ENCODE measurements around the gene UST. TPM values are rescaled to one million over a fixed set of nuclear protein-coding genes. Genes with fewer than 3 reads are reported as not detected.
"Not testable (repeated sequence)": the region's sequence is repeated elsewhere in the genome, so short reads cannot be mapped to it uniquely, and the experiment has no call there.

The UST gene
- total and polyA plus RNA-seq, 7 experiments from 2014 or later = 0.35 to 2.6 (median 0.46) TPM; not detected in 2

- H3K9me3 Mint-ChIP-seq; H3K9me3 ChIP-seq (ENCODE audit: control insufficient read depth in 2 of 3, low read length in 3 of 3); POLR2A ChIA-PET; H3K27ac Mint-ChIP-seq; H3K4me3 ChIP-seq (ENCODE audit: low read length); ATAC-seq; H3K27ac ChIP-seq (ENCODE audit: low read depth, low read length); H3K36me3 Mint-ChIP-seq; intact Hi-C loops (cut with micrococcal nuclease); H3K4me3 Mint-ChIP-seq; H3K36me3 ChIP-seq (ENCODE audit: control insufficient read depth in 2 of 3, insufficient read depth in 3 of 3, low read length in 3 of 3); H3K27me3 ChIP-seq (ENCODE audit: control insufficient read depth in 2 of 2, insufficient read depth in 2 of 2, low read length in 2 of 2); DNase-seq: not testable (repeated sequence)
- H3K4me1 Mint-ChIP-seq = peaks cover 6 to 19% (median 16%) of the 10 kb centered on the region in 7 donors
- peaks cover 5 to 23% of the 10 kb centered on the region in 2 donors for H3K4me1 ChIP-seq (ENCODE audit: control insufficient read depth in 2 of 2, insufficient read depth in 2 of 2, low read length in 2 of 2)
- H3K27me3 Mint-ChIP-seq = peaks cover 21 to 62% (median 32%) of the 10 kb centered on the region in 5 donors
- CTCF ChIA-PET = interaction anchor here (0.7 kb wide), 1 partner anchor 10 kb away, joined by 3 read pairs; no protein-coding TSS in a partner anchor
Measured at GRCh38 chr6:148755379-148755778, 8.5 kb downstream of the UST start.

- H3K4me1 ChIP-seq (ENCODE audit: control insufficient read depth in 2 of 2, insufficient read depth in 2 of 2, low read length in 2 of 2) = peaks cover 17 to 49% of the 10 kb centered on the region in 2 donors
Measured at GRCh38 chr6:148757944-148758480, 11.2 kb downstream of the UST start.

DNA sequence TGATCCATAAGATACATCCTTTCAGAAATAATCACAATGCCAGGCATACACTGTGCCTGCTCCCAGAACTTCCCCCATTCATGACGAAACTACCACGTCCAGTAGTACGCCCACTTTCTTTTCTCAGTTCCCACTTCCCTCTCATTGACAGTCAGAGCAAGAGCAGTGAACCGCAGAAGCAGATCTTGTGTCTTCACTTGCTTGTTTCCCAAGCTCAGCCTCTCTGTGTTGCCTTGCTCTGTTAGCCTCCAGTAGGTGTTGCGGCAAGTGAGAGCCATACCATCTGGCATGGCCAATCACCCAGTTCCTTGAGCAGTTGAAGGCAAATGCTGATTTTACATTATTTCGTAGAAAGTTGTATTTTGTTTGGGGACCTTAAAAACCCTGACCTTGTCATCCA, 11.7 kb downstream of the UST start:
- no peaks in the 10 kb centered on the region for H3K9me3 ChIP-seq (ENCODE audit: control insufficient read depth in 2 of 3, low read length in 3 of 3)
- H3K36me3 Mint-ChIP-seq = no peaks in the 10 kb centered on the region
- H3K27ac ChIP-seq (ENCODE audit: low read depth, low read length) = no peak overlapping the region
- no peaks in the 10 kb centered on the region for H3K27me3 ChIP-seq (ENCODE audit: control insufficient read depth in 2 of 2, insufficient read depth in 2 of 2, low read length in 2 of 2)
- CTCF ChIA-PET = no interaction called here
- H3K4me1 Mint-ChIP-seq = peaks cover 20 to 50% (median 35%) of the 10 kb centered on the region in 7 donors
- peak in 1 of 9 donors; percentile 26 for DNase-seq
- H3K27ac Mint-ChIP-seq = peak overlapping the region in 3 of 9 donors; percentile 37 to 84 (median 68)
- peaks cover 17 to 54% of the 10 kb centered on the region in 2 donors for H3K4me1 ChIP-seq (ENCODE audit: control insufficient read depth in 2 of 2, insufficient read depth in 2 of 2, low read length in 2 of 2)
- H3K27me3 Mint-ChIP-seq = peaks cover 14 to 67% (median 23%) of the 10 kb centered on the region in 5 donors
- H3K4me3 ChIP-seq (ENCODE audit: low read length) = no peak overlapping the region
- POLR2A ChIA-PET = no interaction called here
- H3K4me3 Mint-ChIP-seq = peak overlapping the region in 4 of 10 donors; percentile 5 to 57 (median 30)
- intact Hi-C loops (cut with micrococcal nuclease) = no loop called here
- ATAC-seq = peak; percentile 68
- H3K36me3 ChIP-seq (ENCODE audit: control insufficient read depth in 2 of 3, insufficient read depth in 3 of 3, low read length in 3 of 3) = no peaks in the 10 kb centered on the region
- peaks cover 0 to 2% (median 0%) of the 10 kb centered on the region in 11 donors for H3K9me3 Mint-ChIP-seq

More at GRCh38 chr6:148757944-148758480, 11.2 kb downstream of the UST start:
- ChIA-PET POLR2A (no interaction called here), CTCF (interaction anchor here (0.9 kb wide), 1 partner anchor 12 kb away, joined by 4 read pairs; no protein-coding TSS in a partner anchor)
- Mint-ChIP-seq H3K9me3 (no peaks in the 10 kb centered on the region), H3K36me3 (no peaks in the 10 kb centered on the region), H3K4me3 (peak overlapping the region in 2 of 10 donors; percentile 5 to 43), H3K27me3 (peaks cover 11 to 65% (median 23%) of the 10 kb centered on the region in 5 donors), H3K4me1 (peaks cover 20 to 45% (median 35%) of the 10 kb centered on the region in 7 donors), H3K27ac (peak overlapping the region in 3 of 9 donors; percentile 23 to 68 (median 31))
- ATAC-seq (no peak), DNase-seq (no peak)
- Histone ChIP-seq H3K36me3 (ENCODE audit: control insufficient read depth in 2 of 3, insufficient read depth in 3 of 3, low read length in 3 of 3) (no peaks in the 10 kb centered on the region), H3K4me3 (ENCODE audit: low read length) (no peak overlapping the region), H3K9me3 (ENCODE audit: control insufficient read depth in 2 of 3, low read length in 3 of 3) (no peaks in the 10 kb centered on the region), H3K27ac (ENCODE audit: low read depth, low read length) (no peak overlapping the region), H3K27me3 (ENCODE audit: control insufficient read depth in 2 of 2, insufficient read depth in 2 of 2, low read length in 2 of 2) (no peaks in the 10 kb centered on the region)
- intact Hi-C loops (cut with micrococcal nuclease) = no loop called here

- peak overlapping the region in 9 of 10 donors; percentile 62 to 94 (median 81) for H3K4me3 Mint-ChIP-seq
- ChIA-PET POLR2A (no interaction called here), CTCF (no interaction called here)
- peaks cover 20 to 50% (median 35%) of the 10 kb centered on the region in 7 donors for H3K4me1 Mint-ChIP-seq
- no peak overlapping the region for H3K27ac ChIP-seq (ENCODE audit: low read depth, low read length)
- H3K27me3 ChIP-seq (ENCODE audit: control insufficient read depth in 2 of 2, insufficient read depth in 2 of 2, low read length in 2 of 2) = no peaks in the 10 kb centered on the region
- H3K36me3 ChIP-seq (ENCODE audit: control insufficient read depth in 2 of 3, insufficient read depth in 3 of 3, low read length in 3 of 3) = no peaks in the 10 kb centered on the region
- H3K36me3 Mint-ChIP-seq = no peaks in the 10 kb centered on the region
- DNase-seq (no peak), ATAC-seq (peak; percentile 1)
- H3K27me3 Mint-ChIP-seq = peaks cover 8 to 70% (median 23%) of the 10 kb centered on the region in 5 donors
- intact Hi-C loops (cut with micrococcal nuclease) = loop anchor here in 1 of 2 donors (1.0 to 5.0 kb wide), 2 partner anchors 13 to 58 kb away; partner anchors contain the start of gene UST
- peaks cover 0 to 5% (median 0%) of the 10 kb centered on the region in 11 donors for H3K9me3 Mint-ChIP-seq
- H3K4me3 ChIP-seq (ENCODE audit: low read length) = peak overlapping the region; percentile 46
- H3K9me3 ChIP-seq (ENCODE audit: control insufficient read depth in 2 of 3, low read length in 3 of 3) = no peaks in the 10 kb centered on the region
- H3K4me1 ChIP-seq (ENCODE audit: control insufficient read depth in 2 of 2, insufficient read depth in 2 of 2, low read length in 2 of 2) = peaks cover 17 to 54% of the 10 kb centered on the region in 2 donors
- H3K27ac Mint-ChIP-seq = peak overlapping the region in 8 of 9 donors; percentile 16 to 87 (median 82)
Measured at GRCh38 chr6:148760258-148760534, 13.4 kb downstream of the UST start.

- Mint-ChIP-seq H3K36me3 (no peaks in the 10 kb centered on the region), H3K4me3 (peak overlapping the region; percentile 62 to 94 (median 81)), H3K27ac (peak overlapping the region; percentile 20 to 87 (median 81)), H3K9me3 (peaks cover 0 to 5% (median 0%) of the 10 kb centered on the region in 11 donors), H3K27me3 (peaks cover 8 to 76% (median 23%) of the 10 kb centered on the region in 5 donors), H3K4me1 (peaks cover 20 to 52% (median 35%) of the 10 kb centered on the region in 7 donors)
- H3K27ac ChIP-seq (ENCODE audit: low read depth, low read length) = peak overlapping the region; percentile 53
- ATAC-seq (peak; percentile 58), DNase-seq (peak in 8 of 9 donors; percentile 21 to 57 (median 28))
- CTCF ChIA-PET = interaction anchor here (0.7 kb wide), 1 partner anchor 20 kb away, joined by 5 read pairs; no protein-coding TSS in a partner anchor
- no peaks in the 10 kb centered on the region for H3K27me3 ChIP-seq (ENCODE audit: control insufficient read depth in 2 of 2, insufficient read depth in 2 of 2, low read length in 2 of 2)
- H3K4me1 ChIP-seq (ENCODE audit: control insufficient read depth in 2 of 2, insufficient read depth in 2 of 2, low read length in 2 of 2) = peaks cover 17 to 54% of the 10 kb centered on the region in 2 donors
- POLR2A ChIA-PET = interaction anchor here (0.6 kb wide), 1 partner anchor 15 kb away, joined by 3 read pairs; no protein-coding TSS in a partner anchor
- intact Hi-C loops (cut with micrococcal nuclease) = loop anchor here in 1 of 2 donors (1.0 to 5.0 kb wide), 2 partner anchors 14 to 59 kb away; partner anchors contain the start of gene UST
- no peaks in the 10 kb centered on the region for H3K9me3 ChIP-seq (ENCODE audit: control insufficient read depth in 2 of 3, low read length in 3 of 3)
- peak overlapping the region; percentile 46 for H3K4me3 ChIP-seq (ENCODE audit: low read length)
- no peaks in the 10 kb centered on the region for H3K36me3 ChIP-seq (ENCODE audit: control insufficient read depth in 2 of 3, insufficient read depth in 3 of 3, low read length in 3 of 3)
Measured at GRCh38 chr6:148760568-148761526, 14.0 kb downstream of the UST start.

GRCh38 chr6:148761527-148762011, 14.7 kb downstream of the UST start:
- Histone ChIP-seq H3K27me3 (ENCODE audit: control insufficient read depth in 2 of 2, insufficient read depth in 2 of 2, low read length in 2 of 2) (no peaks in the 10 kb centered on the region), H3K4me1 (ENCODE audit: control insufficient read depth in 2 of 2, insufficient read depth in 2 of 2, low read length in 2 of 2) (peaks cover 17 to 54% of the 10 kb centered on the region in 2 donors), H3K4me3 (ENCODE audit: low read length) (peak overlapping the region; percentile 46), H3K36me3 (ENCODE audit: control insufficient read depth in 2 of 3, insufficient read depth in 3 of 3, low read length in 3 of 3) (no peaks in the 10 kb centered on the region), H3K27ac (ENCODE audit: low read depth, low read length) (no peak overlapping the region), H3K9me3 (ENCODE audit: control insufficient read depth in 2 of 3, low read length in 3 of 3) (no peaks in the 10 kb centered on the region)
- ChIA-PET POLR2A (interaction anchor here (0.6 kb wide), 1 partner anchor 14 kb away, joined by 3 read pairs; no protein-coding TSS in a partner anchor), CTCF (interaction anchor here (0.7 kb wide), 1 partner anchor 20 kb away, joined by 5 read pairs; no protein-coding TSS in a partner anchor)
- peak overlapping the region; percentile 7 to 87 (median 81) for H3K27ac Mint-ChIP-seq
- peak; percentile 62 for ATAC-seq
- peak overlapping the region; percentile 62 to 94 (median 81) for H3K4me3 Mint-ChIP-seq
- peak in 4 of 9 donors; percentile 14 to 31 (median 26) for DNase-seq
- intact Hi-C loops (cut with micrococcal nuclease) = loop anchor here in 1 of 2 donors (5.0 kb wide), 1 partner anchor 59 kb away; no protein-coding TSS in a partner anchor
- H3K9me3 Mint-ChIP-seq = peaks cover 0 to 5% (median 0%) of the 10 kb centered on the region in 11 donors
- no peaks in the 10 kb centered on the region for H3K36me3 Mint-ChIP-seq
- peaks cover 20 to 58% (median 35%) of the 10 kb centered on the region in 7 donors for H3K4me1 Mint-ChIP-seq
- peaks cover 8 to 76% (median 20%) of the 10 kb centered on the region in 5 donors for H3K27me3 Mint-ChIP-seq
